ENCODE data around the gene NOXRED1.
"Not testable (repeated sequence)": the region's sequence is repeated elsewhere in the genome, so short reads cannot be mapped to it uniquely, and the experiment has no call there.

- TF ChIP-seq, protein P1, sequence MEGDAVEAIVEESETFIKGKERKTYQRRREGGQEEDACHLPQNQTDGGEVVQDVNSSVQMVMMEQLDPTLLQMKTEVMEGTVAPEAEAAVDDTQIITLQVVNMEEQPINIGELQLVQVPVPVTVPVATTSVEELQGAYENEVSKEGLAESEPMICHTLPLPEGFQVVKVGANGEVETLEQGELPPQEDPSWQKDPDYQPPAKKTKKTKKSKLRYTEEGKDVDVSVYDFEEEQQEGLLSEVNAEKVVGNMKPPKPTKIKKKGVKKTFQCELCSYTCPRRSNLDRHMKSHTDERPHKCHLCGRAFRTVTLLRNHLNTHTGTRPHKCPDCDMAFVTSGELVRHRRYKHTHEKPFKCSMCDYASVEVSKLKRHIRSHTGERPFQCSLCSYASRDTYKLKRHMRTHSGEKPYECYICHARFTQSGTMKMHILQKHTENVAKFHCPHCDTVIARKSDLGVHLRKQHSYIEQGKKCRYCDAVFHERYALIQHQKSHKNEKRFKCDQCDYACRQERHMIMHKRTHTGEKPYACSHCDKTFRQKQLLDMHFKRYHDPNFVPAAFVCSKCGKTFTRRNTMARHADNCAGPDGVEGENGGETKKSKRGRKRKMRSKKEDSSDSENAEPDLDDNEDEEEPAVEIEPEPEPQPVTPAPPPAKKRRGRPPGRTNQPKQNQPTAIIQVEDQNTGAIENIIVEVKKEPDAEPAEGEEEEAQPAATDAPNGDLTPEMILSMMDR (optimal IDR thresholded peaks at IDR 0.05 in 1 of 3, IDR thresholded peaks at IDR 0.05 in 1 of 3, conservative IDR thresholded peaks at IDR 0.05 in 1 of 3; ENCODE audit: extremely low read depth in 1 of 3, insufficient read depth in 2 of 3, low read length in 3 of 3) = not testable (repeated sequence)
- not testable (repeated sequence) for TF ChIP-seq EZH2 (IDR thresholded peaks at IDR 0.05; ENCODE audit: low read length)
Measured at GRCh38 chr14:77415403-77416030, 7.8 kb downstream of the NOXRED1 start.
